T-helper 2 cell treated with Interferon-gamma antibody and Interleukin-4, amounts not matched to agents 100 ng/mL and 5 ng/mL, for 36 hours (primary cell): ENCODE data around the gene MPP3. TPM values are rescaled to one million over a fixed set of nuclear protein-coding genes. Genes with fewer than 3 reads are reported as not detected.
"Not testable (repeated sequence)": the region's sequence is repeated elsewhere in the genome, so short reads cannot be mapped to it uniquely, and the experiment has no call there.

Experiments
- intact Hi-C: fragments of 100-400 bp; cut with micrococcal nuclease; formaldehyde crosslinking; loops from one replicate; pipeline ENCODE4 v1.15.1; 2023
- total RNA-seq: library from RNA; stranded (reverse); gene quantifications from 2 replicates; pipeline ENCODE4 v1.2.3, GENCODE V29; 2022

Gene MPP3
- total RNA-seq, 1 donor from 2014 or later = not detected

- intact Hi-C loops = no loop called here
Observed at GRCh38 chr17:43861960-43862359, 29.0 kb upstream of the MPP3 start.

DNA sequence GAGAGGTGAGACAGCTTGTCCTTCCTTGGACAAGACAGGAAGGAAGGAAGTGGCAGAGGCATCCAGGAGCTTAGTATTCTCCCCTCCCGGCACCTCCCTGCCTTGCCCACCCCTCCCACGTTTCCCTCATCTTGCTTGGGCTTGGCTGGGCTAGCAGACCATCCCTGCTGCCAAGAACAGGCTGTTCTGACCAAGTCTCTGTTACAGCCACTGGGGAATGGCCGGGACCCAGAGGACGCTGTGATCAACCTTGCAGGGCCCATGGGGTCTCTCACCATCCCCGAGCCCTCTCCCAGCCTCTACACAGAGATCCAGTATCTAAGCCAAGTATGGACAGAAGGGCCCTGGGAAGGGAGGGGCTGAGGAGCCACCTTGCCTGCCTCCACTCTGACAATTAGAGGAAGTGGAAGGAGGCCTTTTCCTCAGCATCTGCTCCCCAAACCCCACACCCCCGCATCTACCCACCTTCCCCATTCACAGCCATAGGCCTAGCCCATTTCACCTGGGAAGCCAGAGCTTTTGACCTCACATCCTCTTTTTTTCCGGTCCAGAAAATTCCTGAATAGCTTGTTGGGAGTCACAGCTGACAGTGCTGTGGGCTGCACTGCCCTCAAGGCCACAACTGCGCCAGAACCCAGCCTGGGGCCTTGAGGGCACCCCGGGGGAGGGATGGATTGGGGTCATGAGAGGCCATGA, 28.1 kb upstream of the MPP3 start:
- intact Hi-C loops = no loop called here

GRCh38 chr17:43860077-43860725, 27.3 kb upstream of the MPP3 start:
- intact Hi-C loops = no loop called here

- intact Hi-C loops = no loop called here
Observed at GRCh38 chr17:43857957-43858600, 25.1 kb upstream of the MPP3 start.

DNA sequence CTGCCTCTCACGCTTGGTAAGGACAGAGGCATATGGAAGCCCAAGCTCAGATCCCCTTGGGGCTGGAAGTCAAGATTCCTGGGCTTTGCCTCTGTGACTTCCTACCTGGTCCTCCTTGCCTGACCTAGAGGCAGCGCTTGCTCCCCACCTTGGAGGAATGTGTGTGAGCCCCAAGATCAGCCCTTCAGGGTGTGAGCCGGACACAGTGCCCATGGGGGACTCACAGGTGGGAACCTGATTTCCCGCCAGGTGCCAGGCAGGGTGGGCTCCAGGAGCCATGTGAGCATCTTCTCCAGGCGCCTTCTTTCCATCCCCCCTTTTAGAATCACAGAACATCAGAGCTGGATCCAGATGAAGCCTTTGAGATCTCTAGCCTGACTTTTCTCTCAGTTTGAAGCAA, 24.2 kb upstream of the MPP3 start:
- intact Hi-C loops = no loop called here

DNA sequence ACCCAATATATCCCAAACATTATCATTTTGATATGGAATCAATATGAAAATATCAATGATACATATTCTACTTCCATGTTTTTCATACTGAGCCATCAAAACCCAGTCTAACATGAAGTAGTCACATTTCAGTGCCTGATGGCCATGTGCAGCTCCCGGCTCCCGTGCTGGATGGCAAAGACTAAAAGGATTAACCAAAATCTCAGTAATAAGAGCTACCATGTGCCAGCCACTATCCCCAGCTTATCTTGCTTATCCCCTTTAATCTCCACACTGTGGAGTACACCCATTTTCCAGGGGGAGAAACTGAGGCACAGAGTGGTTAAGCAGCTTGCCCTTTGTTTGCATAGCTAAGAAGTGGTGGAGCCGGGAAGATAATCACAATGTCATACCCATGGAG, 23.2 kb upstream of the MPP3 start:
- intact Hi-C loops = no loop called here

- intact Hi-C loops = no loop called here
Observed at GRCh38 chr17:43855061-43855460, 22.1 kb upstream of the MPP3 start.

- intact Hi-C loops = no loop called here
Observed at GRCh38 chr17:43854498-43854897, 21.6 kb upstream of the MPP3 start.

DNA sequence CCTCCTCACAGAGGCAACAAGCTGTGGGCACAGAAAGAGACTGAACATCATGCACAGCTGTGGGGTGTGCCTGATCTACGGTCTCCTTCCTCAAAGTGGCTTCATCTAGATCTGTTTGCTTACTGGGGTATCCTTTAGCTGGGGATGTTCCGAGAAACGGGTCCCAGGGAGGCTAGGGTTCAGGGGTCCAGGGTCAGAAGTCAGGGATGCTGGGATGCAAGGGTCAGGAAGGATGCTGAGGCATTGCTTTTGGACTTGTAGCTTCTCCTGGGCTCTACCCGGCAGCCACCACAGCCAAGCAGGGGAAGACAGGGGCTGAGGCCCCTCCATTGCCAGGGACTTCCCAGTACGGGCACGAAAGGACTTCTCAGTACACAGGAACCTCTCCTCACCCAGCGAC, 20.6 kb upstream of the MPP3 start:
- intact Hi-C loops = no loop called here

DNA sequence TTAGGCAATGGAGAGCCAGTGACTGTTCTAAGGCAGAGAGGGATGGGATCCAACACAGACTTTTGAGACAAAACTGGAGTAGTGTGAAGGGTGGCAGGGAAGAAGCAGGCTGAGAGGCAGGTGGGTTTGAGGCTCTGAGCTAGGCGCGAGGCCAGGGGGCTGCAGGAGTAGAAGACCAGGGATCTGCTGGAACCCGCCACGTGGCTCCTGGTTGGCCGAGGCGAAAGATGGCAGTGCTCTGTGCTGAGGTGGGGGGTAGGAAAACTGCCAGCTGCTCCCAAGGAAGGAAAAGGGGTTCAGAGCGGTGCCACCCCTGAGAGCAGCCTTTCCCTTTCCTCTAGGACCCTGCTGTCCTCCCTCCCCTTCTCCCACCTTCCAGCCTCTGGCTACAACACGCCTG, 19.6 kb upstream of the MPP3 start:
- intact Hi-C loops = no loop called here

DNA sequence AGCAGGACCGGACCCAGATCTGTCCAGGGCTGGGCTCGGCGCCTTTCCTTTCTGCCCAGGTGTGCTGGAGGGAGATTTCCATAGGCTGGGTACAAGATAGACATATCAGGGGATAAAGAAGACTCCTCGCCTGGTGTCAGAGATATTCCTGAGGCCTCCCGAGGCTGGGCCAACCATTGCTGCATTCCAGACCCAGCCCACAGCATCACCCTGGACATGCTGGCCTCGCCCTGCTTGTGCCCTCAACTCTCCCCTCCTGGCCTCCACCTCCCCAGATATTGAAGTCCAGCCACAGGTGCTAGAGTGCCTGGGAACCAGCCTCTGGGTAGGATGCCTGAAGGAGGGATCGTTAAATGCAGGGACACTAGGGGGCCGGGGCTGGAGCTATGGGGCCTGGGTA, 16.2 kb upstream of the MPP3 start:
- intact Hi-C loops = loop anchor here (5.0 kb wide), 1 partner anchor 157 kb away; no protein-coding TSS in a partner anchor

DNA sequence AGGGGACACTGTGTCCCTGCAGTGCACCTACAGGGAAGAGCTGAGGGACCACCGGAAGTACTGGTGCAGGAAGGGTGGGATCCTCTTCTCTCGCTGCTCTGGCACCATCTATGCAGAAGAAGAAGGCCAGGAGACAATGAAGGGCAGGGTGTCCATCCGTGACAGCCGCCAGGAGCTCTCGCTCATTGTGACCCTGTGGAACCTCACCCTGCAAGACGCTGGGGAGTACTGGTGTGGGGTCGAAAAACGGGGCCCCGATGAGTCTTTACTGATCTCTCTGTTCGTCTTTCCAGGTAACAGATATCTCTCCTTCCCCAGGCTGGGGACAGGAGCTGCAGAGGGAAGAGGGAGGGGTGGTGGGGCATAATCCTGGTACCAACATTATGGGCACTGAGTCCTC, 15.7 kb upstream of the MPP3 start:
- intact Hi-C loops = loop anchor here (5.0 kb wide), 1 partner anchor 156 kb away; no protein-coding TSS in a partner anchor

- intact Hi-C loops = loop anchor here (5.0 kb wide), 1 partner anchor 155 kb away; no protein-coding TSS in a partner anchor
Observed at GRCh38 chr17:43846963-43847371, 14.0 kb upstream of the MPP3 start, which contains the start of gene CD300LG. Gene CD300LG, plus strand, starts transcription at chr17:43847176. Its CDS starts 41 bp downstream, at chr17:43847217.

GRCh38 chr17:43846221-43846712, 13.3 kb upstream of the MPP3 start:
- intact Hi-C loops = loop anchor here (5.0 kb wide), 1 partner anchor 154 kb away; no protein-coding TSS in a partner anchor

- intact Hi-C loops = loop anchor here (5.0 kb wide), 1 partner anchor 153 kb away; no protein-coding TSS in a partner anchor
Observed at GRCh38 chr17:43845766-43846165, 12.8 kb upstream of the MPP3 start.

GRCh38 chr17:43844241-43844640, 11.3 kb upstream of the MPP3 start:
- intact Hi-C loops = no loop called here

DNA sequence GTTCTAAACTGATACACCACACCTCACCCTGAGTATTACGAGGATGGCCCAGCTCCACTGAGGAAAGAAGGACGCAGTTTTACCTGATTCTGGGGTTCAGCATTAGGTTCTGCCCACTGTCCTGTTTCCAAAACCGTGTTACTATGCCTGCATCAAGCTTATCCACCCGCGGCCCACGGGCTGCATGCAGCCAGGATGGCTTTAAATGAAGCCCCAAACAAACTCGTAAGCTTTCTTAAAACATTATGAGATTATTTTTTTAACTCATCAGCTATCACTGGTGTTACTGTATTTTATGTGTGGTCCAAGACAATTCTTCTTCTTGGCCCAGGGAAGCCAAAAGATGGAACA, 10.0 kb upstream of the MPP3 start:
- intact Hi-C loops = no loop called here

- intact Hi-C loops = not testable (repeated sequence)
Observed at GRCh38 chr17:43842091-43842974, 9.4 kb upstream of the MPP3 start.

- intact Hi-C loops = no loop called here
Observed at GRCh38 chr17:43841282-43841681, 8.3 kb upstream of the MPP3 start.

GRCh38 chr17:43840814-43841213, 7.9 kb upstream of the MPP3 start:
- intact Hi-C loops = no loop called here

DNA sequence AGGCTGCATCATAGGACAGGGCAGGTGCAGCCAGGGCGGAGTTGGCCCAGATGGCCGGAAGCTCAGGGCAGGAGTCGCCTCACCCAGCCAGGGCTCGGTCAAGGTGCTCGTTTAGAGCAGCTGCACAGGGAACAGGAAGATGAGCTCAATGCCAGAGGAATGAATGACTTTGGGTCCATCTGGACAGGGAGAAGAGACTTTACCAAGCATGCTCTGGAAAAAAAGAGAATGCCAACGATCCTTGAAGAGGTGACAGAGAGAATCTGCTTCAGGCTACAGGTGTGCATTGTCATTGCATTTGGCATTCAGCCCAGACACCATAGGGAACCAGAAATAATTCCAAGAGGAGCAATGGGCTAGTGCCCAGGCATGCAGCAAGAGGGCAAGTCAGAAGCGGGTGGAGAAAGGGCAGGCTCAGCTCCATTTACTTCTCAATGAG, 6.7 kb upstream of the MPP3 start:
- intact Hi-C loops = no loop called here
